Activated B cell treated with CpG ODN at 0.5 μM for 24 hours (primary cell): ENCODE measurements around the gene ADAMTSL3. TPM values are rescaled to one million over a fixed set of nuclear protein-coding genes. Genes with fewer than 3 reads are reported as not detected.

Experiments used
- ATAC-seq: fragments of 200-7000 bp; cut with Tn5 transposase; one replicate; pipeline ENCODE4 v1.10.0; 2021; ENCODE audit warnings: low read depth, mild to moderate bottlenecking, moderate library complexity
- CTCF ChIA-PET: fragments of 350-600 bp; sonication (Branson Sonifier 250); formaldehyde crosslinking; loops from one replicate; lab custom pipeline; 2021; ENCODE audit warnings: antibody characterized with exemption; lab: Charles Lee
- POLR2A ChIA-PET: fragments of 350-600 bp; sonication (Branson Sonifier 250); formaldehyde crosslinking; loops from one replicate; lab custom pipeline; 2021; ENCODE audit warnings: antibody characterized with exemption; lab: Charles Lee
- DNase-seq: peaks from one replicate; pipeline ENCODE4 v3.0.0; 2022
- H3K27ac Mint-ChIP-seq: one replicate; pipeline ENCODE4 v1.8.0; 2020; ENCODE audit warnings: mixed read lengths
- H3K27me3 Mint-ChIP-seq: one replicate; pipeline ENCODE4 v1.8.0; 2021; ENCODE audit warnings: mixed read lengths
- H3K36me3 Mint-ChIP-seq: one replicate; pipeline ENCODE4 v1.8.0; 2021; ENCODE audit warnings: low read depth, mixed read lengths
- H3K4me1 Mint-ChIP-seq: one replicate; pipeline ENCODE4 v1.8.0; 2021; ENCODE audit warnings: mixed read lengths
- H3K4me3 Mint-ChIP-seq: one replicate; pipeline ENCODE4 v1.8.0; 2020; ENCODE audit warnings: mild to moderate bottlenecking, mixed read lengths
- H3K9me3 Mint-ChIP-seq: one replicate; pipeline ENCODE4 v1.8.0; 2020; ENCODE audit warnings: mixed read lengths
- CTCF ChIP-seq: fragments of 200-600 bp; IDR thresholded peaks from one replicate; pipeline ENCODE4 v1.8.0; 2022; ENCODE audit warnings: antibody characterized with exemption, mild to moderate bottlenecking
- intact Hi-C: fragments of 100-400 bp; cut with micrococcal nuclease; formaldehyde crosslinking; loops from one replicate; pipeline ENCODE4 v1.15.1; 2024
- total RNA-seq: library from RNA; stranded (reverse); gene quantifications from 2 replicates; pipeline ENCODE4 v1.2.3, GENCODE V29; 2022

ADAMTSL3 gene
- total RNA-seq, 1 donor from 2014 or later: not detected

GRCh38 chr15:83734487-83734886, 80.6 kb downstream of the ADAMTSL3 start:
- ChIA-PET POLR2A (no interaction called here), CTCF (no interaction called here)
- H3K27me3 Mint-ChIP-seq: peaks cover 2% of the 10 kb centered on the region
- no peak overlapping the region for H3K4me3 Mint-ChIP-seq
- H3K36me3 Mint-ChIP-seq: no peaks in the 10 kb centered on the region
- intact Hi-C loops: loop anchor here (10.0 kb wide), 1 partner anchor 290 kb away; no protein-coding TSS in a partner anchor
- no peak overlapping the region for H3K27ac Mint-ChIP-seq
- DNase-seq: no peak
- ATAC-seq: no peak
- TF ChIP-seq CTCF: no peak
- H3K9me3 Mint-ChIP-seq: no peaks in the 10 kb centered on the region
- no peaks in the 10 kb centered on the region for H3K4me1 Mint-ChIP-seq

DNA sequence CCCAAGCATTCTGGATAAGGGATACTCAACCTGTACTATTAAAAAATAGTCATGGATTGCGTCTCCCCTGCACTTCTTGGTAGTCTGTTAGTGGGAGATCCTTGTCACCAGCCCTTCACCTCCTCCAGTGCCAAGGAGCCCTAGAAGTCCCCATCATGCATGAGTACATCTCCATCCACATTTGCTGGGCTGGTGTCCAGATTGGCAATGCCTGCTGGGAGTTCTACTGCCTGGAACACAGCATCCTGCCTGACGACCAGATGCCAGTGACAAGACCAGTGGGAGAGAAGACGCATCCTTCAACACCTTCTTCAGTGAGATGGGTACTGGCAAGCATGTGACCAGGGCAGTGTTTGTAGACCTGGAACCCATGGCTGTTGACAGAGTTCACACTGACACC, 85.7 kb downstream of the ADAMTSL3 start:
- intact Hi-C loops: loop anchor here (10.0 kb wide), 1 partner anchor 285 kb away; no protein-coding TSS in a partner anchor
- no peak for ATAC-seq
- CTCF ChIA-PET: no interaction called here
- no peak for TF ChIP-seq CTCF
- no peak for DNase-seq
- no peaks in the 10 kb centered on the region for H3K4me1 Mint-ChIP-seq
- H3K9me3 Mint-ChIP-seq: no peaks in the 10 kb centered on the region
- POLR2A ChIA-PET: no interaction called here
- no peaks in the 10 kb centered on the region for H3K36me3 Mint-ChIP-seq
- H3K4me3 Mint-ChIP-seq: no peak overlapping the region
- peaks cover 2% of the 10 kb centered on the region for H3K27me3 Mint-ChIP-seq
- no peak overlapping the region for H3K27ac Mint-ChIP-seq

DNA sequence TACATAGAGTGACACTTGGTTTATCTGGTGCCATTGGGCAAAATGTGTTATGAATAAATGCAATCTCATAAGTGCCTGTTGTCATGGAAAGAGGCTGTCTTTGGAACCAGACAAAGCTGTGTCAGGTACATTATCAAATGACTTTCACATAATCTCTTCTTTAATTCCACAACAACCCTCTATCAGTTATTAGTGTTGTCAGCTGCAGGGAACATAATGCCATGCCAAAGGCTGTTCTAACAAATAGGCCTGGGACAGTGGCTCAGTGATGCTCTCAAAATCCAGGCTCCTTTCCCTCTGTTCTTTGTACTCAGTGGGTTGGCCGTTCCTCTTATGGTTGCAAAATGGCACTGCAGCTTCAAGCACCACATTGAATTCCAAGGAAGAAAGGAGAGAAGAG, 91.8 kb downstream of the ADAMTSL3 start:
- CTCF ChIA-PET: no interaction called here
- intact Hi-C loops: no loop called here
- Mint-ChIP-seq H3K4me1 (no peaks in the 10 kb centered on the region), H3K27ac (no peak overlapping the region), H3K9me3 (peaks cover 2% of the 10 kb centered on the region), H3K4me3 (no peak overlapping the region), H3K36me3 (no peaks in the 10 kb centered on the region), H3K27me3 (no peaks in the 10 kb centered on the region)
- POLR2A ChIA-PET: no interaction called here
- DNase-seq: no peak
- TF ChIP-seq CTCF: no peak
- ATAC-seq: no peak

DNA sequence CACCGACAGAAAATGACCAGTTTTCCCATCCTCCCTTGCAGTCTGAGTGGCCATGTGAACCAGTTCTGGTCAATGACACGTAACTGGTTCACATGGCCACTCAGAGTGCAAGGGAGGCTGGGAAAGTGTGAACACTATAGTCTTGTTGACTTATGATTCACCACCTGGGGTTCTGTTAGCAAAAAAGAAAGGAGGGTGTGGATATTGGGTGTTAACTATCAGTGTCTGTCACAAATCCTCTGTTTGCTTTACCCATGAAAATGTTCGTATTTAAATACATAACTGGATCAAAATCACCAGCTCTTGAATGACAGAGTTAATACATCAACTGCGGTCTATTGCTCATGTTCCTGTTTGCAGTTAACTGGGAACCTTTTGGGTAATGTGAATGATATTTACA, 92.3 kb downstream of the ADAMTSL3 start:
- ChIA-PET POLR2A (no interaction called here), CTCF (no interaction called here)
- H3K9me3 Mint-ChIP-seq: peaks cover 2% of the 10 kb centered on the region
- H3K4me1 Mint-ChIP-seq: no peaks in the 10 kb centered on the region
- H3K27me3 Mint-ChIP-seq: no peaks in the 10 kb centered on the region
- no peak overlapping the region for H3K4me3 Mint-ChIP-seq
- no peak for DNase-seq
- H3K27ac Mint-ChIP-seq: no peak overlapping the region
- intact Hi-C loops: no loop called here
- TF ChIP-seq CTCF: no peak
- no peak for ATAC-seq
- H3K36me3 Mint-ChIP-seq: no peaks in the 10 kb centered on the region

DNA sequence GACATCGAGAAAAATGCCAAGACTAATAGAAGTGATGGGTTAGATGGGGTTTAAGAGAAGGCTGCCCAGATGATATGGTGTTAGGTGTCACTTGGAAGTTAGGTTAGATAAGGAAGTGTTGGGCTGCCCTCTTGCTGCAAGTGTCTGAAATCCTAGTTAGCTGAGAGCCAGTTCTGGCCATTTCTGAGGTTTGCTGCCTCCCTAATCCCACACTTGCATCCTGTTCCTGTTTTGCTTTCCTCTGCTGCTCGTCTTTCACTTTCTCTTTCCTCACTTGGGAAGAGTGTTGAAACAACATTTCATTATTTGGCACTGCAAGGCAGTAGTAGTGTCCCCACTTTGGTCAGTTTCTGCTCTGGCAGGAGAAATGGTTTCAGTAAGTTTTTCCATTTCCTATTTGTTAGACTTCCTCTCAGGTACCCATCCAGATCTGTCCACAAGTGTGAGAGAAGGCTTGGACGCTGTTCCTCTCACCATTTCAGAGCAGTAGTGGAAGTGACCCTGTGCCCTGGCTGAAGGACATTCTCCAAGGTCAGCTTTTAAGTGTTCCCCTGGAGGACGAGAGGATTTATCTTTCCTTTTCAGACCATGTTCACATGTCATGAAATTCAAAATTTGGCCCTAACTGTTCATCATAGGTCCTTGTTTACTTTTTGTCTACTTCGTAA, 93.3 kb downstream of the ADAMTSL3 start:
- no peak for DNase-seq
- POLR2A ChIA-PET: no interaction called here
- CTCF ChIA-PET: no interaction called here
- no peak for ATAC-seq
- no peak for TF ChIP-seq CTCF
- Mint-ChIP-seq H3K4me3 (no peak overlapping the region), H3K27me3 (no peaks in the 10 kb centered on the region), H3K27ac (no peak overlapping the region), H3K4me1 (no peaks in the 10 kb centered on the region), H3K36me3 (no peaks in the 10 kb centered on the region), H3K9me3 (peaks cover 2% of the 10 kb centered on the region)
- intact Hi-C loops: no loop called here
